WERI-Rb-1 (cell line): ENCODE data around the gene ADGRF1.

Experiments used
- DNase-seq: peaks from one replicate; pipeline ENCODE4 v3.0.0-alpha.2; 2020
- H3K27ac ChIP-seq: fragments of 250-450 bp; sonication (Bioruptor Pico); 2 replicates; pipeline ENCODE4 v1.5.1; 2020; ENCODE audit warnings: mild to moderate bottlenecking, moderate library complexity
- H3K27me3 ChIP-seq: fragments of 250-450 bp; sonication (Bioruptor Pico); 2 replicates; pipeline ENCODE4 v1.5.1; 2021; ENCODE audit warnings: mild to moderate bottlenecking, low read depth, moderate library complexity; ENCODE audit not compliant: insufficient read depth, severe bottlenecking
- H3K36me3 ChIP-seq: fragments of 250-450 bp; sonication (Bioruptor Pico); 2 replicates; pipeline ENCODE4 v1.5.1; 2020; ENCODE audit warnings: mild to moderate bottlenecking, moderate library complexity
- H3K4me3 ChIP-seq: 2 replicates; pipeline ENCODE4 v1.5.1; 2011; ENCODE audit warnings: low read depth, mild to moderate bottlenecking, control low read depth, low read length
- H3K9me3 ChIP-seq: fragments of 250-450 bp; sonication (Bioruptor Pico); 2 replicates; pipeline ENCODE4 v1.5.1; 2021; ENCODE audit warnings: mild to moderate bottlenecking, moderate library complexity; ENCODE audit not compliant: severe bottlenecking
- CTCF ChIP-seq: IDR thresholded peaks from 2 replicates; pipeline ENCODE4 v1.5.1; 2011; ENCODE audit warnings: low read depth, mild to moderate bottlenecking, control low read depth, inconsistent platforms, low read length

The ADGRF1 gene

GRCh38 chr6:47014401-47014800 is 27.7 kb downstream of the ADGRF1 start:
- no peaks in the 10 kb centered on the region for H3K27me3 ChIP-seq
- no peak overlapping the region for H3K27ac ChIP-seq
- H3K9me3 ChIP-seq, result no peaks in the 10 kb centered on the region
- DNase-seq, result no peak
- no peaks in the 10 kb centered on the region for H3K36me3 ChIP-seq
- no peak overlapping the region for H3K4me3 ChIP-seq
- TF ChIP-seq CTCF, result no peak

GRCh38 chr6:47009583-47009982 is 32.5 kb downstream of the ADGRF1 start:
- no peak for DNase-seq
- Histone ChIP-seq H3K27me3 (no peaks in the 10 kb centered on the region), H3K9me3 (no peaks in the 10 kb centered on the region), H3K27ac (no peak overlapping the region), H3K36me3 (no peaks in the 10 kb centered on the region), H3K4me3 (no peak overlapping the region)
- peak; percentile 47 for TF ChIP-seq CTCF

- H3K9me3 ChIP-seq, result no peaks in the 10 kb centered on the region
- H3K4me3 ChIP-seq, result no peak overlapping the region
- H3K27ac ChIP-seq, result no peak overlapping the region
- DNase-seq, result no peak
- H3K27me3 ChIP-seq, result no peaks in the 10 kb centered on the region
- no peaks in the 10 kb centered on the region for H3K36me3 ChIP-seq
- no peak for TF ChIP-seq CTCF
Measured at GRCh38 chr6:47008397-47008763, 33.8 kb downstream of the ADGRF1 start.

- Histone ChIP-seq H3K27ac (no peak overlapping the region), H3K27me3 (no peaks in the 10 kb centered on the region), H3K4me3 (no peak overlapping the region), H3K36me3 (no peaks in the 10 kb centered on the region), H3K9me3 (no peaks in the 10 kb centered on the region)
- no peak for DNase-seq
- no peak for TF ChIP-seq CTCF
Measured at GRCh38 chr6:47007657-47008396, 34.3 kb downstream of the ADGRF1 start.

GRCh38 chr6:47005486-47005885 is 36.6 kb downstream of the ADGRF1 start:
- Histone ChIP-seq H3K36me3 (no peaks in the 10 kb centered on the region), H3K27ac (no peak overlapping the region), H3K9me3 (no peaks in the 10 kb centered on the region), H3K4me3 (no peak overlapping the region), H3K27me3 (no peaks in the 10 kb centered on the region)
- DNase-seq, result no peak
- no peak for TF ChIP-seq CTCF

GRCh38 chr6:47004463-47004862 is 37.7 kb downstream of the ADGRF1 start:
- H3K27ac ChIP-seq, result no peak overlapping the region
- H3K36me3 ChIP-seq, result no peaks in the 10 kb centered on the region
- no peak overlapping the region for H3K4me3 ChIP-seq
- no peaks in the 10 kb centered on the region for H3K9me3 ChIP-seq
- H3K27me3 ChIP-seq, result no peaks in the 10 kb centered on the region
- no peak for DNase-seq
- no peak for TF ChIP-seq CTCF
